ENCODE measurements around the gene WEE1.
A peak's percentile ranks its signal among the peaks of the same experiment; 100 is the strongest.
"Not testable (repeated sequence)": the region's sequence is repeated elsewhere in the genome, so short reads cannot be mapped to it uniquely, and the experiment has no call there.

Gene WEE1

GRCh38 chr11:9573052-9573774, at the start of gene WEE1:
Gene WEE1 (plus strand): TSS chr11:9573670. CDS start chr11:9573934, 264 bp downstream.
- peak; percentile 98 for DNase-seq

GRCh38 chr11:9524001-9524400, 49.5 kb upstream of the WEE1 start:
- DNase-seq: no peak

- DNase-seq: peak; percentile 4
Observed at GRCh38 chr11:9525116-9525515, 48.4 kb upstream of the WEE1 start.

GRCh38 chr11:9527481-9528135, 45.9 kb upstream of the WEE1 start:
- DNase-seq: no peak

- no peak for DNase-seq
Observed at GRCh38 chr11:9528136-9528501, 45.4 kb upstream of the WEE1 start.

GRCh38 chr11:9528573-9529333, 44.7 kb upstream of the WEE1 start:
- DNase-seq: no peak

- peak; percentile 33 for DNase-seq
Observed at GRCh38 chr11:9529334-9529650, 44.2 kb upstream of the WEE1 start.

- peak; percentile 42 for DNase-seq
Observed at GRCh38 chr11:9530020-9530621, 43.3 kb upstream of the WEE1 start.

- no peak for DNase-seq
Observed at GRCh38 chr11:9530901-9531625, 42.4 kb upstream of the WEE1 start.

- no peak for DNase-seq
Observed at GRCh38 chr11:9533058-9533457, 40.4 kb upstream of the WEE1 start.

- no peak for DNase-seq
Observed at GRCh38 chr11:9533736-9534473, 39.6 kb upstream of the WEE1 start.

- DNase-seq: peak; percentile 93
Observed at GRCh38 chr11:9535189-9535781, 38.2 kb upstream of the WEE1 start.

- DNase-seq: no peak
Observed at GRCh38 chr11:9538548-9538947, 34.9 kb upstream of the WEE1 start.

- not testable (repeated sequence) for DNase-seq
Observed at GRCh38 chr11:9549216-9549615, 24.3 kb upstream of the WEE1 start.

- no peak for DNase-seq
Observed at GRCh38 chr11:9550191-9550628, 23.3 kb upstream of the WEE1 start.

- no peak for DNase-seq
Observed at GRCh38 chr11:9561279-9561982, 12.0 kb upstream of the WEE1 start.

- DNase-seq: no peak
Observed at GRCh38 chr11:9562716-9563115, 10.8 kb upstream of the WEE1 start.

- DNase-seq: no peak
Observed at GRCh38 chr11:9563196-9563730, 10.2 kb upstream of the WEE1 start.

- DNase-seq: peak; percentile 62
Observed at GRCh38 chr11:9565822-9566560, 7.5 kb upstream of the WEE1 start.

- DNase-seq: no peak
Observed at GRCh38 chr11:9566561-9567063, 6.9 kb upstream of the WEE1 start.

Measured in activated CD8-positive, alpha-beta memory T cell treated with anti-CD3 and anti-CD28 coated beads for 24 hours (primary cell).